ENCODE measurements around the gene PES1.
"Not testable (repeated sequence)": the region's sequence is repeated elsewhere in the genome, so short reads cannot be mapped to it uniquely, and the experiment has no call there.

PES1 gene

GRCh38 chr22:30631469-30631868, 39.8 kb upstream of the PES1 start:
- 98% methylated on average over 7 of the region's 31 CpGs for WGBS
- not testable (repeated sequence) for H2BK12ac ChIP-seq (ENCODE audit: low read length in 2 of 2); H2BK15ac ChIP-seq (ENCODE audit: low read depth, poor library complexity, severe bottlenecking); H3K23ac ChIP-seq (ENCODE audit: low read length in 2 of 2); H4K8ac ChIP-seq (ENCODE audit: low read length); H3K27me3 ChIP-seq (ENCODE audit: control insufficient read depth in 1 of 2, insufficient read depth in 1 of 2, low read length in 2 of 2); H2BK120ac ChIP-seq (ENCODE audit: low read depth, low read length); H2BK5ac ChIP-seq (ENCODE audit: low read depth, low read length, poor library complexity, severe bottlenecking); H4K91ac ChIP-seq (ENCODE audit: low read length); H3K4ac ChIP-seq (ENCODE audit: low read depth in 1 of 2, low read length in 2 of 2); H3K9ac ChIP-seq (ENCODE audit: low read length); H3K9me3 ChIP-seq (ENCODE audit: control insufficient read depth, low read length); H2AK5ac ChIP-seq (ENCODE audit: low read length, severe bottlenecking); H3K27ac ChIP-seq (ENCODE audit: low read length, poor library complexity, severe bottlenecking); H3K4me3 ChIP-seq (ENCODE audit: insufficient read depth in 1 of 2, low read depth in 1 of 2, low read length in 2 of 2); DNase-seq; H3K4me2 ChIP-seq (ENCODE audit: low read length, poor library complexity, severe bottlenecking); H3K79me1 ChIP-seq (replicated peaks; ENCODE audit: low read length, poor library complexity, severe bottlenecking); H3K14ac ChIP-seq (ENCODE audit: low read length in 2 of 2); H2AFZ ChIP-seq (ENCODE audit: low read depth, low read length); H3K36me3 ChIP-seq (ENCODE audit: control insufficient read depth in 1 of 2, insufficient read depth in 2 of 2, low read depth in 1 of 2, low read length in 2 of 2); H3K18ac ChIP-seq (ENCODE audit: low read depth in 1 of 2, low read length in 2 of 2)
- peaks cover 19% of the 10 kb centered on the region for H3K4me1 ChIP-seq (ENCODE audit: control insufficient read depth, insufficient read depth, low read depth, low read length)

GRCh38 chr22:30628491-30628890, 36.8 kb upstream of the PES1 start:
- Histone ChIP-seq H2BK120ac (ENCODE audit: low read depth, low read length) (no peak overlapping the region), H3K27ac (ENCODE audit: low read length, poor library complexity, severe bottlenecking) (no peak overlapping the region), H2BK5ac (ENCODE audit: low read depth, low read length, poor library complexity, severe bottlenecking) (no peak overlapping the region), H2BK15ac (ENCODE audit: low read depth, poor library complexity, severe bottlenecking) (no peak overlapping the region), H3K79me1 (replicated peaks; ENCODE audit: low read length, poor library complexity, severe bottlenecking) (no peaks in the 10 kb centered on the region), H2BK12ac (ENCODE audit: low read length in 2 of 2) (no peak overlapping the region), H2AK5ac (ENCODE audit: low read length, severe bottlenecking) (no peak overlapping the region), H3K27me3 (ENCODE audit: control insufficient read depth in 1 of 2, insufficient read depth in 1 of 2, low read length in 2 of 2) (no peaks in the 10 kb centered on the region), H4K8ac (ENCODE audit: low read length) (no peak overlapping the region), H4K91ac (ENCODE audit: low read length) (no peak overlapping the region), H3K4ac (ENCODE audit: low read depth in 1 of 2, low read length in 2 of 2) (no peak overlapping the region), H3K9me3 (ENCODE audit: control insufficient read depth, low read length) (no peaks in the 10 kb centered on the region), H3K36me3 (ENCODE audit: control insufficient read depth in 1 of 2, insufficient read depth in 2 of 2, low read depth in 1 of 2, low read length in 2 of 2) (peaks cover 0 to 8% of the 10 kb centered on the region in 2 experiments), H3K14ac (ENCODE audit: low read length in 2 of 2) (no peak overlapping the region), H3K4me1 (ENCODE audit: control insufficient read depth, insufficient read depth, low read depth, low read length) (no peaks in the 10 kb centered on the region), H3K4me3 (ENCODE audit: insufficient read depth in 1 of 2, low read depth in 1 of 2, low read length in 2 of 2) (no peak overlapping the region), H2AFZ (ENCODE audit: low read depth, low read length) (no peak overlapping the region), H3K4me2 (ENCODE audit: low read length, poor library complexity, severe bottlenecking) (no peak overlapping the region), H3K23ac (ENCODE audit: low read length in 2 of 2) (no peak overlapping the region), H3K18ac (ENCODE audit: low read depth in 1 of 2, low read length in 2 of 2) (no peak overlapping the region), H3K9ac (ENCODE audit: low read length) (no peak overlapping the region)
- DNase-seq, result no peak
- 76% methylated on average over 4 of the region's 4 CpGs for WGBS

GRCh38 chr22:30627471-30627870, 35.8 kb upstream of the PES1 start:
- Histone ChIP-seq H3K9me3 (ENCODE audit: control insufficient read depth, low read length) (no peaks in the 10 kb centered on the region), H4K8ac (ENCODE audit: low read length) (no peak overlapping the region), H3K18ac (ENCODE audit: low read depth in 1 of 2, low read length in 2 of 2) (no peak overlapping the region), H3K9ac (ENCODE audit: low read length) (no peak overlapping the region), H3K23ac (ENCODE audit: low read length in 2 of 2) (no peak overlapping the region), H3K27me3 (ENCODE audit: control insufficient read depth in 1 of 2, insufficient read depth in 1 of 2, low read length in 2 of 2) (no peaks in the 10 kb centered on the region), H3K4me3 (ENCODE audit: insufficient read depth in 1 of 2, low read depth in 1 of 2, low read length in 2 of 2) (no peak overlapping the region), H3K79me1 (replicated peaks; ENCODE audit: low read length, poor library complexity, severe bottlenecking) (no peaks in the 10 kb centered on the region), H3K36me3 (ENCODE audit: control insufficient read depth in 1 of 2, insufficient read depth in 2 of 2, low read depth in 1 of 2, low read length in 2 of 2) (peaks cover 0 to 8% of the 10 kb centered on the region in 2 experiments), H3K4ac (ENCODE audit: low read depth in 1 of 2, low read length in 2 of 2) (no peak overlapping the region), H2BK12ac (ENCODE audit: low read length in 2 of 2) (no peak overlapping the region), H3K4me2 (ENCODE audit: low read length, poor library complexity, severe bottlenecking) (no peak overlapping the region), H2BK120ac (ENCODE audit: low read depth, low read length) (no peak overlapping the region), H2AFZ (ENCODE audit: low read depth, low read length) (no peak overlapping the region), H3K14ac (ENCODE audit: low read length in 2 of 2) (no peak overlapping the region), H3K4me1 (ENCODE audit: control insufficient read depth, insufficient read depth, low read depth, low read length) (no peaks in the 10 kb centered on the region), H4K91ac (ENCODE audit: low read length) (no peak overlapping the region), H2BK5ac (ENCODE audit: low read depth, low read length, poor library complexity, severe bottlenecking) (no peak overlapping the region), H2AK5ac (ENCODE audit: low read length, severe bottlenecking) (no peak overlapping the region), H2BK15ac (ENCODE audit: low read depth, poor library complexity, severe bottlenecking) (no peak overlapping the region), H3K27ac (ENCODE audit: low read length, poor library complexity, severe bottlenecking) (no peak overlapping the region)
- DNase-seq, result no peak
- WGBS, result 80% methylated on average over 5 of the region's 5 CpGs

- no peak for DNase-seq
- 96% methylated on average over 5 of the region's 5 CpGs for WGBS
- no peaks in the 10 kb centered on the region for H3K4me1 ChIP-seq (ENCODE audit: control insufficient read depth, insufficient read depth, low read depth, low read length)
- H3K27ac ChIP-seq (ENCODE audit: low read length, poor library complexity, severe bottlenecking), result no peak overlapping the region
- H3K36me3 ChIP-seq (ENCODE audit: control insufficient read depth in 1 of 2, insufficient read depth in 2 of 2, low read depth in 1 of 2, low read length in 2 of 2), result peaks cover 0 to 11% of the 10 kb centered on the region in 2 experiments
- H2BK15ac ChIP-seq (ENCODE audit: low read depth, poor library complexity, severe bottlenecking), result no peak overlapping the region
- no peak overlapping the region for H2BK5ac ChIP-seq (ENCODE audit: low read depth, low read length, poor library complexity, severe bottlenecking)
- no peak overlapping the region for H3K4me3 ChIP-seq (ENCODE audit: insufficient read depth in 1 of 2, low read depth in 1 of 2, low read length in 2 of 2)
- no peaks in the 10 kb centered on the region for H3K9me3 ChIP-seq (ENCODE audit: control insufficient read depth, low read length)
- H2BK12ac ChIP-seq (ENCODE audit: low read length in 2 of 2), result no peak overlapping the region
- no peak overlapping the region for H3K4me2 ChIP-seq (ENCODE audit: low read length, poor library complexity, severe bottlenecking)
- H2AK5ac ChIP-seq (ENCODE audit: low read length, severe bottlenecking), result no peak overlapping the region
- no peak overlapping the region for H3K18ac ChIP-seq (ENCODE audit: low read depth in 1 of 2, low read length in 2 of 2)
- no peak overlapping the region for H4K8ac ChIP-seq (ENCODE audit: low read length)
- H3K27me3 ChIP-seq (ENCODE audit: control insufficient read depth in 1 of 2, insufficient read depth in 1 of 2, low read length in 2 of 2), result no peaks in the 10 kb centered on the region
- H3K9ac ChIP-seq (ENCODE audit: low read length), result no peak overlapping the region
- H3K79me1 ChIP-seq (replicated peaks; ENCODE audit: low read length, poor library complexity, severe bottlenecking), result no peaks in the 10 kb centered on the region
- no peak overlapping the region for H3K4ac ChIP-seq (ENCODE audit: low read depth in 1 of 2, low read length in 2 of 2)
- H2BK120ac ChIP-seq (ENCODE audit: low read depth, low read length), result no peak overlapping the region
- H4K91ac ChIP-seq (ENCODE audit: low read length), result peak overlapping the region; percentile 53
- no peak overlapping the region for H2AFZ ChIP-seq (ENCODE audit: low read depth, low read length)
- H3K23ac ChIP-seq (ENCODE audit: low read length in 2 of 2), result no peak overlapping the region
- H3K14ac ChIP-seq (ENCODE audit: low read length in 2 of 2), result no peak overlapping the region
These were observed 34.7 kb upstream of the PES1 start for GRCh38 chr22:30626413-30626812.
